IPS-18a (cell line): ENCODE results near the gene GJA4.

Experiments
- H3K27ac ChIP-seq: one replicate; pipeline ENCODE4 v1.5.1; 2013; ENCODE audit warnings: low read length
- H3K27me3 ChIP-seq: one replicate; pipeline ENCODE4 v1.6.1; 2013; ENCODE audit warnings: mild to moderate bottlenecking, low read length; ENCODE audit not compliant: control insufficient read depth, insufficient read depth
- H3K36me3 ChIP-seq: one replicate; pipeline ENCODE4 v1.6.1; 2013; ENCODE audit warnings: low read depth, low read length; ENCODE audit not compliant: control insufficient read depth
- H3K4me1 ChIP-seq: one replicate; pipeline ENCODE4 v1.6.1; 2013; ENCODE audit warnings: low read depth, low read length; ENCODE audit not compliant: control insufficient read depth
- H3K4me3 ChIP-seq: one replicate; pipeline ENCODE4 v1.5.1; 2013; ENCODE audit warnings: low read length
- H3K9ac ChIP-seq: one replicate; pipeline ENCODE4 v1.6.1; 2013; ENCODE audit warnings: mild to moderate bottlenecking, low read length, moderate library complexity
- H3K9me3 ChIP-seq: one replicate; pipeline ENCODE4 v1.6.1; 2013; ENCODE audit warnings: low read depth, low read length; ENCODE audit not compliant: control insufficient read depth

The GJA4 gene

GRCh38 chr1:34844252-34844634 is 51.4 kb downstream of the GJA4 start:
- Histone ChIP-seq H3K27ac (no peak overlapping the region), H3K36me3 (no peaks in the 10 kb centered on the region), H3K4me3 (no peak overlapping the region), H3K27me3 (no peaks in the 10 kb centered on the region), H3K9me3 (no peaks in the 10 kb centered on the region), H3K9ac (no peak overlapping the region), H3K4me1 (peaks cover 27% of the 10 kb centered on the region)
